K562 (cell line): ENCODE data around the gene B4GALNT4. TPM values are rescaled to one million over a fixed set of nuclear protein-coding genes. Genes with fewer than 3 reads are reported as not detected.

Experiments used
- CEBPB ChIP-seq: fragments of 450-650 bp; IDR thresholded peaks from 2 replicates; pipeline ENCODE4 v1.6.1; 2016; ENCODE audit warnings: missing genetic modification characterization, missing compliant biosample characterization
- CHD1 ChIP-seq: fragments of 200-600 bp; sonication (generic); IDR thresholded peaks from one replicate; pipeline ENCODE4 v1.6.1; 2012; ENCODE audit warnings: mild to moderate bottlenecking, moderate library complexity, low read length, inconsistent platforms
- ELK1 ChIP-seq: sonication (generic); formaldehyde crosslinking; IDR thresholded peaks from 2 replicates; pipeline ENCODE4 v1.8.1; 2022; ENCODE audit warnings: missing genetic modification reagents
- EP400 ChIP-seq: fragments of 450-650 bp; IDR thresholded peaks from 2 replicates; pipeline ENCODE4 v1.6.1; 2017; ENCODE audit warnings: antibody characterized with exemption, mild to moderate bottlenecking, moderate library complexity
- NELFE ChIP-seq: IDR thresholded peaks from 2 replicates; pipeline ENCODE4 v1.6.1; 2011; ENCODE audit warnings: mild to moderate bottlenecking; ENCODE audit not compliant: insufficient read depth, insufficient read length
- RBFOX2 ChIP-seq: fragments of 200-400 bp; formaldehyde crosslinking; IDR thresholded peaks from 2 replicates; pipeline ENCODE4 v1.6.1; 2017; ENCODE audit warnings: low read depth, mild to moderate bottlenecking, low read length, moderate library complexity
- SNRNP70 ChIP-seq: fragments of 200-400 bp; formaldehyde crosslinking; optimal IDR thresholded peaks from 2 replicates; pipeline ENCODE3; 2017; ENCODE audit warnings: low read depth, low read length
- SRSF9 ChIP-seq: fragments of 200-400 bp; formaldehyde crosslinking; IDR thresholded peaks from 2 replicates; pipeline ENCODE4 v1.6.1; 2017; ENCODE audit warnings: low read depth, low read length, borderline replicate concordance
- TAL1 ChIP-seq: fragments of 450-650 bp; IDR thresholded peaks from 2 replicates; pipeline ENCODE4 v1.6.1; 2016; ENCODE audit warnings: mild to moderate bottlenecking
- ZBTB11 ChIP-seq, 3 experiments: fragments of 200-800 bp in 1 of 3; fragments of 250-450 bp in 1 of 3; fragments of 450-650 bp in 1 of 3; sonication (Bioruptor Pico) in 1 of 3; sonication (Bioruptor generic) in 1 of 3; formaldehyde crosslinking in 1 of 3; IDR thresholded peaks; 2 replicates each; pipeline versions ENCODE4 v1.6.1 to v1.8.0; 2016 to 2022; ENCODE audit warnings: mild to moderate bottlenecking in 2 of 3, missing genetic modification characterization in 2 of 3, missing compliant biosample characterization in 1 of 3, moderate library complexity in 1 of 3
- ZNF407 ChIP-seq: fragments of 450-650 bp; IDR thresholded peaks from 2 replicates; pipeline ENCODE4 v1.6.1; 2016; ENCODE audit warnings: low read depth
- polyA plus RNA-seq, 8 experiments: library from polyadenylated mRNA; depleted of rRNA in 4 of 8; stranded (reverse) in 5 of 8; unstranded in 3 of 8; fragments of >200 nt; fragmentation: Nextera tagmentation in 2 of 8; fragmentation: Illumina TruSeq in 1 of 8; extraction: Ambion mirVana in 2 of 8; extraction: Trizol in 1 of 8; gene quantifications; 2 replicates each; pipeline versions ENCODE4 v1.2.1 to v1.2.3, GENCODE V29; 2011 to 2014; ENCODE audit warnings: inconsistent platforms in 1 of 8, missing spikeins in 1 of 8
- total RNA-seq, 7 experiments: library from RNA; depleted of rRNA in 6 of 7; stranded (reverse); fragments of >200 nt in 6 of 7; fragmentation: Illumina TruSeq in 2 of 7; extraction: Trizol in 2 of 7; gene quantifications; 2 replicates each; pipeline versions ENCODE4 v1.2.1 to v1.2.3, GENCODE V29; 2011 to 2021; ENCODE audit warnings: low replicate concordance in 1 of 7

B4GALNT4 gene
- total and polyA plus RNA-seq, 9 of the 15 experiments (the other 6 are each of a cell fraction or from before 2014, with no cell fraction given) = 0.20 to 37.1 (median 10.8) TPM; not detected in 1

- TF ChIP-seq ZBTB11 (CRISPR knock-in tag; IDR thresholded peaks at IDR 0.05) (peak in 1 of 3 experiments; percentile 73; a peak in 2 of 6 replicates), RBFOX2 (peak; percentile 80), SNRNP70 (no peak), TAL1 (no peak), CEBPB (no peak), NELFE (no peak), SRSF9 (no peak), ELK1 (CRISPR knock-in tag) (no peak), ZNF407 (no peak), CHD1 (no peak), EP400 (peak; percentile 69; the same call in 1 of the 2 replicates)
These were observed 37.7 kb downstream of the B4GALNT4 start (continued) for GRCh38 chr11:406796-407650.
